ENCODE data around the gene SLC25A15. TPM values are rescaled to one million over a fixed set of nuclear protein-coding genes. Genes with fewer than 3 reads are reported as not detected.

Gene SLC25A15
- total RNA-seq, 1 experiment from 2014 or later: 22.0 TPM

- intact Hi-C loops (cut with micrococcal nuclease): no loop called here
- Histone ChIP-seq H3K27ac (ENCODE audit: low read length) (no peak overlapping the region), H3K4me1 (ENCODE audit: insufficient read depth, low read length) (no peaks in the 10 kb centered on the region), H3K9ac (ENCODE audit: low read length) (no peak overlapping the region), H3K4me2 (ENCODE audit: low read length) (no peak overlapping the region), H3F3A (ENCODE audit: low read length, unreplicated experiment) (no peaks in the 10 kb centered on the region), H3K9me3 (ENCODE audit: low read length) (no peaks in the 10 kb centered on the region), H2AFZ (ENCODE audit: low read length) (no peak overlapping the region), H3K4me3 (ENCODE audit: low read length) (no peak overlapping the region), H3K27me3 (ENCODE audit: low read length) (no peaks in the 10 kb centered on the region), H4K20me1 (ENCODE audit: low read length) (no peaks in the 10 kb centered on the region), H3K79me2 (ENCODE audit: low read length) (no peaks in the 10 kb centered on the region), H3K36me3 (ENCODE audit: low read depth, low read length) (no peaks in the 10 kb centered on the region), H3K9me2 (replicated peaks; ENCODE audit: low read length) (no peaks in the 10 kb centered on the region)
- no peak for ATAC-seq
- POLR2A ChIA-PET (ENCODE audit: unreplicated experiment): no interaction called here
- DNase-seq: no peak
- TF ChIP-seq CTCF (conservative IDR thresholded peaks at IDR 0.05; ENCODE audit: low read depth, low read length) (no peak), EZH2 (IDR thresholded peaks at IDR 0.05; ENCODE audit: low read length, unreplicated experiment) (no peak), EZH2phosphoT487 (IDR thresholded peaks at IDR 0.05; ENCODE audit: borderline replicate concordance, low read length) (no peak)
- CTCF ChIA-PET: no interaction called here
- no TSS peak for BruUV-seq (replicated peaks)
Observed at GRCh38 chr13:40799508-40799907, 10.1 kb downstream of the SLC25A15 start.

DNA sequence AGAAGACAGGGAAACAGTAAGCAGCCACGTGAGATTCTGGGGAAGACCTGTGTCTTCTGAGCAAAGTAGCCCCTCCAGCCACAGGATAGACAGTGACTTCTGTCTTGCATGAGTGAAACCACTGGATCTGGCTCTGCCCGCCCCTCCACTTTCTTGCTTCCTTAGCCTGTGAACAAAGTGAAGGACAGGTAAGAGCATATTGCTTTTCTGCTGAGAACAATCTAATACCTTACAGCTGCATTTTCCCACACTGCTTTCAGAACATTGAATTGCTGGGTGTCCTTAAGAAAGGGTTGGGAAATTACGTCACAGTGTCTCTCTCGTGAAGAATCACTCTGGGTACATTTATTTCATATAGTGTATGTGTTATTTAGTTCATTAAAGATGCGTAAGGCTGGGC lies 11.1 kb downstream of the SLC25A15 start:
- CTCF ChIA-PET: no interaction called here
- POLR2A ChIA-PET (ENCODE audit: unreplicated experiment): no interaction called here
- H3K36me3 ChIP-seq (ENCODE audit: low read depth, low read length): no peaks in the 10 kb centered on the region

More for the DNA sequence above, 11.1 kb downstream of the SLC25A15 start:
- Histone ChIP-seq H3F3A (ENCODE audit: low read length, unreplicated experiment) (no peaks in the 10 kb centered on the region), H3K4me2 (ENCODE audit: low read length) (no peak overlapping the region), H3K9me3 (ENCODE audit: low read length) (no peaks in the 10 kb centered on the region), H3K27ac (ENCODE audit: low read length) (no peak overlapping the region), H4K20me1 (ENCODE audit: low read length) (no peaks in the 10 kb centered on the region), H3K9me2 (replicated peaks; ENCODE audit: low read length) (no peaks in the 10 kb centered on the region), H2AFZ (ENCODE audit: low read length) (no peak overlapping the region), H3K9ac (ENCODE audit: low read length) (no peak overlapping the region), H3K27me3 (ENCODE audit: low read length) (no peaks in the 10 kb centered on the region), H3K79me2 (ENCODE audit: low read length) (no peaks in the 10 kb centered on the region), H3K4me1 (ENCODE audit: insufficient read depth, low read length) (no peaks in the 10 kb centered on the region), H3K4me3 (ENCODE audit: low read length) (no peak overlapping the region)
- intact Hi-C loops (cut with micrococcal nuclease): no loop called here
- ATAC-seq (no peak), DNase-seq (no peak)
- TF ChIP-seq EZH2phosphoT487 (IDR thresholded peaks at IDR 0.05; ENCODE audit: borderline replicate concordance, low read length) (no peak), EZH2 (IDR thresholded peaks at IDR 0.05; ENCODE audit: low read length, unreplicated experiment) (no peak), CTCF (conservative IDR thresholded peaks at IDR 0.05; ENCODE audit: low read depth, low read length) (no peak)
- no TSS peak for BruUV-seq (replicated peaks)
